CD4-positive, alpha-beta T cell (primary cell): ENCODE measurements around the gene HELQ. TPM values are rescaled to one million over a fixed set of nuclear protein-coding genes. Genes with fewer than 3 reads are reported as not detected.

Source experiments
- ATAC-seq: fragments of 200-7000 bp; cut with Tn5 transposase; one replicate; pipeline ENCODE4 v1.10.0; 2022; ENCODE audit warnings: mild to moderate bottlenecking; ENCODE audit not compliant: poor library complexity
- CTCF ChIA-PET: fragments of 350-600 bp; sonication (Branson Sonifier 250); formaldehyde crosslinking; loops from one replicate; lab custom pipeline; 2021; ENCODE audit warnings: antibody characterized with exemption, inconsistent platforms; lab: Charles Lee
- POLR2A ChIA-PET: fragments of 350-600 bp; sonication (Branson Sonifier 250); formaldehyde crosslinking; loops from one replicate; lab custom pipeline; 2021; ENCODE audit warnings: antibody characterized with exemption, inconsistent platforms; lab: Charles Lee
- DNase-seq, 14 experiments: peaks; one replicate each; pipeline ENCODE4 v3.0.0-alpha.2; 2013 to 2020; ENCODE audit warnings: mixed read lengths in 2 of 14
- H3K27ac ChIP-seq, 2 donors: one replicate each; pipeline versions ENCODE4 v1.5.1 to v1.7.0; 2013; ENCODE audit warnings: low read length in 2 of 2, low read depth in 1 of 2, mild to moderate bottlenecking in 1 of 2
- H3K27me3 ChIP-seq, 2 experiments: 1 replicate in 1 of 2; 2 replicates in 1 of 2; pipeline versions ENCODE4 v1.6.1 to v1.7.0; 2013; ENCODE audit warnings: low read length in 2 of 2, control low read depth in 1 of 2, mild to moderate bottlenecking in 1 of 2, moderate library complexity in 1 of 2; ENCODE audit not compliant: insufficient read depth in 2 of 2, control insufficient read depth in 1 of 2
- H3K36me3 ChIP-seq: one replicate; pipeline ENCODE4 v1.6.1; 2013; ENCODE audit warnings: low read length, control low read depth; ENCODE audit not compliant: insufficient read depth
- H3K4me1 ChIP-seq: one replicate; pipeline ENCODE4 v1.6.1; 2013; ENCODE audit warnings: low read length, control low read depth; ENCODE audit not compliant: insufficient read depth
- H3K4me3 ChIP-seq: one replicate; pipeline ENCODE4 v1.5.1; 2013; ENCODE audit warnings: mild to moderate bottlenecking, low read length, moderate library complexity
- H3K9me3 ChIP-seq, 2 experiments: 1 replicate in 1 of 2; 2 replicates in 1 of 2; pipeline versions ENCODE4 v1.6.1 to v1.7.0; 2013; ENCODE audit warnings: low read length in 2 of 2, mild to moderate bottlenecking in 2 of 2, control low read depth in 1 of 2, moderate library complexity in 1 of 2; ENCODE audit not compliant: control insufficient read depth in 1 of 2, insufficient read depth in 1 of 2
- H3K27ac Mint-ChIP-seq: one replicate; pipeline ENCODE4 v1.8.0; 2020; ENCODE audit warnings: mixed read lengths
- H3K27me3 Mint-ChIP-seq: one replicate; pipeline ENCODE4 v1.8.0; 2021; ENCODE audit warnings: mixed read lengths
- H3K36me3 Mint-ChIP-seq: one replicate; pipeline ENCODE4 v1.8.0; 2021; ENCODE audit warnings: low read depth, mixed read lengths
- H3K4me1 Mint-ChIP-seq: one replicate; pipeline ENCODE4 v1.8.0; 2021; ENCODE audit warnings: low read depth, mixed read lengths
- H3K4me3 Mint-ChIP-seq: one replicate; pipeline ENCODE4 v1.8.0; 2020; ENCODE audit warnings: mild to moderate bottlenecking, mixed read lengths
- H3K9me3 Mint-ChIP-seq: one replicate; pipeline ENCODE4 v1.8.0; 2020; ENCODE audit warnings: mixed read lengths
- intact Hi-C, 2 experiments: fragments of 100-400 bp; cut with DNase I in 1 of 2; cut with micrococcal nuclease in 1 of 2; formaldehyde crosslinking; loops; one replicate each; pipeline versions ENCODE4 v1.15.1 to v1.9.0; 2023 to 2025; cut with DNase I, micrococcal nuclease
- total RNA-seq, 174 experiments: library from RNA in 2 of 174; stranded (reverse) in 2 of 174; gene quantifications; one replicate each; pipeline ENCODE4 v1.2.3 and lab custom pipeline; 2021 to 2026
- TF ChIP-seq, protein P1 (sequence below): fragments of 200-600 bp; IDR thresholded peaks from one replicate; pipeline ENCODE4 v1.8.0; 2022; ENCODE audit warnings: antibody characterized with exemption, mild to moderate bottlenecking

HELQ gene
- total RNA-seq, 2 experiments from 2014 or later: 21.5 to 24.1 TPM

DNA sequence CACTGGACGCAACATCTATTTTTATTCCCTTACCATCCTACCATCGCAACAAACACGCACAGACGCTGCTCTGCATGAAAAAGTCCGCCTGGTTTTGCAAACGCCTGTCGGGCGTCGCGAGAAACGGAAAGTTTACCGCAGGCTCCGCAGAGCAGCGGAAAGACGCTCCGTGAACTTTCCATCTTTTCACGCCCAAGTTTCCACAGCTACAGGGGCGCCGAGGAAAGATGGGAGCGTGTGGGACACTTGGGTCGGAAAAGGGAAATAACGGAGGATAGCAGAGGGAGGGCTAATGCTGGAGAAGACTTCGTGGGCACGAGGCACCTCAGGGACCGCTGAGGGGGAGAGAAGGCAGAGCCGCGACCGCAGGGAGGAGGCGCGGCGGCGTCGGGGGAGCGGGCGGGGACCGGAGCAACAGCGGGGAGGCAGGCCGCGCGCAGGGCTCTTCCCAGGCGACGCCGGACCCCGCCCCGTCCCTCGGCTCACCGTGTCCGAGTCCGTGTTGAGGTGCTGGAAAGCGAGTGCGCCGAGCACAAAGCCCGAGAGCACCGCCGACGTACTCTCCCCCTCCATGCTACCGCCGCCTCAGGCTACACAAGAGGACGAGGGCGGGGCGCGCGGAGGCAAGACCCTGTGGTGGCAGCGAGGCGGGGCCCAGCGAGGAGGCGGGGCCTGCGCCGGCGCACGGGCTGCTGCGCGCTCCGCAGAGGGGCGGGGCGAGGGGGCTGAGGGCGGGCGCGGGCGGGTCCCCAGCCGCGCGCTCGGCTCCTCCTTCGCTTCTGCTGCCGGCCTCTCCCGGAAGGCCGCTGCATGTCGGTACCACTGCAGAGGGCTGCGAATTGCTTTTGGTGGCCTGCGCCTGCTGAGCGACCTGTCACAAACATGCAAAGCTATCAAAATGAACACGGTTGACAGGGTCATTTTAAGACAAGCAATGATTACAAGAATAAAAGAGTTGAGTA lies 29.2 kb upstream of the HELQ start, which contains the start of gene ABRAXAS1:
TSS of gene ABRAXAS1 (minus strand) at position 601 of the 962 bp plus-strand sequence. CDS start at position 573, 28 bp downstream.
- intact Hi-C loops: loop anchor here (1.0 to 10.0 kb wide), 6 partner anchors 29 to 1202 kb away; partner anchors contain the start of genes HNRNPD (in 2 of the 2), CDS1 (in 1 of the 2), ENOPH1 (in 1 of the 2) and HELQ (in 1 of the 2)
- Mint-ChIP-seq H3K9me3 (no peaks in the 10 kb centered on the region), H3K36me3 (peaks cover 20% of the 10 kb centered on the region), H3K27me3 (no peaks in the 10 kb centered on the region), H3K4me3 (peak within 1 kb of the TSS; percentile 94), H3K27ac (peak within 1 kb of the TSS; percentile 92), H3K4me1 (peaks cover 32% of the 10 kb centered on the region)
- peaks cover 17% of the 10 kb centered on the region for H3K4me1 ChIP-seq
- H3K27ac ChIP-seq: peak within 1 kb of the TSS; percentile 47 to 71
- TF ChIP-seq, protein P1, sequence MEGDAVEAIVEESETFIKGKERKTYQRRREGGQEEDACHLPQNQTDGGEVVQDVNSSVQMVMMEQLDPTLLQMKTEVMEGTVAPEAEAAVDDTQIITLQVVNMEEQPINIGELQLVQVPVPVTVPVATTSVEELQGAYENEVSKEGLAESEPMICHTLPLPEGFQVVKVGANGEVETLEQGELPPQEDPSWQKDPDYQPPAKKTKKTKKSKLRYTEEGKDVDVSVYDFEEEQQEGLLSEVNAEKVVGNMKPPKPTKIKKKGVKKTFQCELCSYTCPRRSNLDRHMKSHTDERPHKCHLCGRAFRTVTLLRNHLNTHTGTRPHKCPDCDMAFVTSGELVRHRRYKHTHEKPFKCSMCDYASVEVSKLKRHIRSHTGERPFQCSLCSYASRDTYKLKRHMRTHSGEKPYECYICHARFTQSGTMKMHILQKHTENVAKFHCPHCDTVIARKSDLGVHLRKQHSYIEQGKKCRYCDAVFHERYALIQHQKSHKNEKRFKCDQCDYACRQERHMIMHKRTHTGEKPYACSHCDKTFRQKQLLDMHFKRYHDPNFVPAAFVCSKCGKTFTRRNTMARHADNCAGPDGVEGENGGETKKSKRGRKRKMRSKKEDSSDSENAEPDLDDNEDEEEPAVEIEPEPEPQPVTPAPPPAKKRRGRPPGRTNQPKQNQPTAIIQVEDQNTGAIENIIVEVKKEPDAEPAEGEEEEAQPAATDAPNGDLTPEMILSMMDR: no peak
- no peaks in the 10 kb centered on the region for H3K9me3 ChIP-seq
- peaks cover 6% of the 10 kb centered on the region for H3K36me3 ChIP-seq
- no peaks in the 10 kb centered on the region for H3K27me3 ChIP-seq
- peak within 1 kb of the TSS; percentile 71 for H3K4me3 ChIP-seq
- DNase-seq (peak; percentile 87 to 99 (median 94)), ATAC-seq (peak; percentile 91)
- CTCF ChIA-PET: interaction anchor here (0.7 to 1.0 kb wide), 4 partner anchors 29 to 1200 kb away, joined by 3 to 4 read pairs (median 3); partner anchors contain the start of genes HELQ and MRPS18C
- POLR2A ChIA-PET: interaction anchor here (0.6 to 4.9 kb wide), 10 partner anchors 9 to 1055 kb away, joined by 3 to 67 read pairs (median 4); partner anchors contain the start of genes COPS4, COQ2, GPAT3 and HELQ

DNA sequence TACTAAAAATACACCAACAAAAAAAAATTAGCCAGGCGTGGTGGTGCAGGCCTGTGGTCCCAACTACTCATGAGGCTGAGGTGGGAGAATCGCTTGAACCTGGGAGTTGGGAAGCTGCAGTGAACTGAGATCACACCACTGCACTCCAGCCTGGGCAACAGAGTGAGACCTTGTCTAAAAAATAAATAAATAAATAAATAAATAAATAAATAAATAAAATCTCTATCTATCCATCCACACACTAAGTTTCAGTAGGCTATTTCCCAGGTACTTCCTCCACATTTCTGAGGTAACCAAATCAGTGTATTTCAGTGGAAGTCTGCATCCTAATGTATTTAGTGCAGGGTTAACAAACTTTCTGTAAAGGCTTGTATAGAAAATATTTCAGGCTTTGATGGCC lies 18.3 kb upstream of the HELQ start:
- Mint-ChIP-seq H3K27ac (no peak overlapping the region), H3K4me1 (peaks cover 10% of the 10 kb centered on the region), H3K27me3 (no peaks in the 10 kb centered on the region), H3K4me3 (no peak overlapping the region), H3K9me3 (no peaks in the 10 kb centered on the region), H3K36me3 (peaks cover 60% of the 10 kb centered on the region)
- TF ChIP-seq, protein P1: no peak
- Histone ChIP-seq H3K4me3 (no peak overlapping the region), H3K36me3 (peaks cover 26% of the 10 kb centered on the region), H3K9me3 (no peaks in the 10 kb centered on the region), H3K27me3 (no peaks in the 10 kb centered on the region), H3K27ac (no peak overlapping the region), H3K4me1 (no peaks in the 10 kb centered on the region)
- ChIA-PET POLR2A (interaction anchor here (0.6 kb wide), 1 partner anchor 15 kb away, joined by 3 read pairs; no protein-coding TSS in a partner anchor), CTCF (no interaction called here)
- intact Hi-C loops: no loop called here
- no peak for ATAC-seq
- DNase-seq: no peak

DNA sequence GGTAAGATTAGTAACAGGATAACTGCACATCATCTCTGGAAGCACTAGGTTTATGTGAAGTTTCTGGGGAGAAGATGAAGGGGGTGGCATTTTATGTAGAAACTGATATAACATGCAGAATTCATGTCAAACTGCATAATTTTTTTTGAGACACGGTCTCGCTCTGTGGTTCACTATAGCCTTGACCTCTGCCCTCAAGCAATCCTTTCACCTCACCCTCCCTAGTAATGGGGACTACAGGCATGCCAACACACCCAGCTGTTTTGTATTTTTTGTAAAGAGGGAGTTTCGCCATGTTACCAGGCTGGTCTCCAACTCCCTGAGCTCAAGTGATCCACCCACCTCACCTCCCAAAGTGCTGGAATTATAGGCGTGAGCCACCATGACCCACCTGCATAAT lies 17.8 kb upstream of the HELQ start:
- H3K4me3 Mint-ChIP-seq: no peak overlapping the region
- no peak overlapping the region for H3K4me3 ChIP-seq
- no peaks in the 10 kb centered on the region for H3K27me3 ChIP-seq
- DNase-seq (no peak), ATAC-seq (no peak)
- no peaks in the 10 kb centered on the region for H3K9me3 ChIP-seq
- H3K36me3 Mint-ChIP-seq: peaks cover 60% of the 10 kb centered on the region
- POLR2A ChIA-PET: no interaction called here
- intact Hi-C loops: no loop called here
- no peak overlapping the region for H3K27ac ChIP-seq
- TF ChIP-seq, protein P1: no peak
- peaks cover 28% of the 10 kb centered on the region for H3K36me3 ChIP-seq
- no peaks in the 10 kb centered on the region for H3K9me3 Mint-ChIP-seq
- peaks cover 10% of the 10 kb centered on the region for H3K4me1 Mint-ChIP-seq
- H3K4me1 ChIP-seq: no peaks in the 10 kb centered on the region
- no peak overlapping the region for H3K27ac Mint-ChIP-seq
- CTCF ChIA-PET: no interaction called here
- H3K27me3 Mint-ChIP-seq: no peaks in the 10 kb centered on the region
